Lower lobe of right lung (tissue), 2 donors: Measurements from ENCODE around the gene MAK. TPM values are rescaled to one million over a fixed set of nuclear protein-coding genes. Genes with fewer than 3 reads are reported as not detected.
"Not testable (repeated sequence)": the region's sequence is repeated elsewhere in the genome, so short reads cannot be mapped to it uniquely, and the experiment has no call there.

Source experiments
- ATAC-seq, 2 donors: fragments of 200-7000 bp; cut with Tn5 transposase; one replicate each; pipeline ENCODE4 v1.9.1; 2020 to 2022; ENCODE audit warnings: mild to moderate bottlenecking in 2 of 2, moderate library complexity in 2 of 2
- DNase-seq: peaks from one replicate; pipeline ENCODE4 v3.0.0-alpha.2; 2020
- H3K27ac ChIP-seq: fragments of 200-600 bp; one replicate; pipeline ENCODE4 v1.8.0; 2022
- H3K27me3 ChIP-seq: fragments of 200-600 bp; one replicate; pipeline ENCODE4 v1.8.0; 2022; ENCODE audit warnings: low read depth
- H3K36me3 ChIP-seq: fragments of 200-600 bp; one replicate; pipeline ENCODE4 v1.8.0; 2022; ENCODE audit warnings: mild to moderate bottlenecking
- H3K4me1 ChIP-seq: fragments of 200-600 bp; one replicate; pipeline ENCODE4 v1.8.0; 2022
- H3K4me3 ChIP-seq: fragments of 200-600 bp; one replicate; pipeline ENCODE4 v1.8.0; 2022; ENCODE audit warnings: mild to moderate bottlenecking
- H3K9me3 ChIP-seq: fragments of 200-600 bp; one replicate; pipeline ENCODE4 v1.8.0; 2022
- intact Hi-C: fragments of 100-400 bp; cut with DNase I; formaldehyde crosslinking; loops from one replicate; pipeline ENCODE4 v1.11.0; 2022
- total RNA-seq: library from RNA; stranded (reverse); fragmentation: NEBNext Ultra II Directional; extraction: Animal tissue kit (Norgen Biotek cat#: 25700); gene quantifications from one replicate; pipeline ENCODE4 v1.2.1, GENCODE V29; 2021
- TF ChIP-seq, protein P1 (sequence below): fragments of 200-600 bp; IDR thresholded peaks from one replicate; pipeline ENCODE4 v1.8.0; 2022; ENCODE audit warnings: antibody characterized with exemption, mild to moderate bottlenecking
- donor health status: DM: no; HTN: yes; CAD: no; lungs with severe emphysema.

The MAK gene
- total RNA-seq, 1 donor from 2014 or later = 1.3 TPM

- Histone ChIP-seq H3K9me3 (no peaks in the 10 kb centered on the region), H3K4me1 (peaks cover 8% of the 10 kb centered on the region), H3K27me3 (peaks cover 6% of the 10 kb centered on the region), H3K4me3 (no peak overlapping the region), H3K27ac (no peak overlapping the region), H3K36me3 (no peaks in the 10 kb centered on the region)
- TF ChIP-seq, protein P1, sequence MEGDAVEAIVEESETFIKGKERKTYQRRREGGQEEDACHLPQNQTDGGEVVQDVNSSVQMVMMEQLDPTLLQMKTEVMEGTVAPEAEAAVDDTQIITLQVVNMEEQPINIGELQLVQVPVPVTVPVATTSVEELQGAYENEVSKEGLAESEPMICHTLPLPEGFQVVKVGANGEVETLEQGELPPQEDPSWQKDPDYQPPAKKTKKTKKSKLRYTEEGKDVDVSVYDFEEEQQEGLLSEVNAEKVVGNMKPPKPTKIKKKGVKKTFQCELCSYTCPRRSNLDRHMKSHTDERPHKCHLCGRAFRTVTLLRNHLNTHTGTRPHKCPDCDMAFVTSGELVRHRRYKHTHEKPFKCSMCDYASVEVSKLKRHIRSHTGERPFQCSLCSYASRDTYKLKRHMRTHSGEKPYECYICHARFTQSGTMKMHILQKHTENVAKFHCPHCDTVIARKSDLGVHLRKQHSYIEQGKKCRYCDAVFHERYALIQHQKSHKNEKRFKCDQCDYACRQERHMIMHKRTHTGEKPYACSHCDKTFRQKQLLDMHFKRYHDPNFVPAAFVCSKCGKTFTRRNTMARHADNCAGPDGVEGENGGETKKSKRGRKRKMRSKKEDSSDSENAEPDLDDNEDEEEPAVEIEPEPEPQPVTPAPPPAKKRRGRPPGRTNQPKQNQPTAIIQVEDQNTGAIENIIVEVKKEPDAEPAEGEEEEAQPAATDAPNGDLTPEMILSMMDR = no peak
- ATAC-seq (no peak), DNase-seq (no peak)
- intact Hi-C loops = no loop called here
Measured at GRCh38 chr6:10834823-10835222, 3.5 kb downstream of the MAK start.

- TF ChIP-seq, protein P1 = no peak
- Histone ChIP-seq H3K4me3 (no peak overlapping the region), H3K27me3 (peaks cover 6% of the 10 kb centered on the region), H3K9me3 (no peaks in the 10 kb centered on the region), H3K27ac (no peak overlapping the region), H3K4me1 (no peaks in the 10 kb centered on the region), H3K36me3 (no peaks in the 10 kb centered on the region)
- ATAC-seq (no peak), DNase-seq (no peak)
- intact Hi-C loops = no loop called here
Measured at GRCh38 chr6:10831609-10832008, 6.7 kb downstream of the MAK start.

- intact Hi-C loops = no loop called here
- H3K9me3 ChIP-seq = no peaks in the 10 kb centered on the region
- no peak overlapping the region for H3K27ac ChIP-seq
- no peaks in the 10 kb centered on the region for H3K27me3 ChIP-seq
- no peaks in the 10 kb centered on the region for H3K36me3 ChIP-seq
- H3K4me1 ChIP-seq = no peaks in the 10 kb centered on the region
- TF ChIP-seq, protein P1 = no peak
- ATAC-seq = no peak
- no peak for DNase-seq
- no peak overlapping the region for H3K4me3 ChIP-seq
Measured at GRCh38 chr6:10824819-10825218, 13.5 kb downstream of the MAK start.

GRCh38 chr6:10824297-10824696 is 14.0 kb downstream of the MAK start:
- Histone ChIP-seq H3K27ac (no peak overlapping the region), H3K4me1 (no peaks in the 10 kb centered on the region), H3K27me3 (no peaks in the 10 kb centered on the region), H3K4me3 (no peak overlapping the region), H3K9me3 (no peaks in the 10 kb centered on the region), H3K36me3 (no peaks in the 10 kb centered on the region)
- ATAC-seq = no peak
- no peak for DNase-seq
- TF ChIP-seq, protein P1 = no peak
- intact Hi-C loops = no loop called here

- DNase-seq, intact Hi-C loops, H3K27me3 ChIP-seq, H3K27ac ChIP-seq, ATAC-seq, H3K4me1 ChIP-seq, H3K4me3 ChIP-seq, H3K9me3 ChIP-seq, H3K36me3 ChIP-seq: not testable (repeated sequence)
Measured at GRCh38 chr6:10814176-10814575, 24.2 kb downstream of the MAK start.

DNA sequence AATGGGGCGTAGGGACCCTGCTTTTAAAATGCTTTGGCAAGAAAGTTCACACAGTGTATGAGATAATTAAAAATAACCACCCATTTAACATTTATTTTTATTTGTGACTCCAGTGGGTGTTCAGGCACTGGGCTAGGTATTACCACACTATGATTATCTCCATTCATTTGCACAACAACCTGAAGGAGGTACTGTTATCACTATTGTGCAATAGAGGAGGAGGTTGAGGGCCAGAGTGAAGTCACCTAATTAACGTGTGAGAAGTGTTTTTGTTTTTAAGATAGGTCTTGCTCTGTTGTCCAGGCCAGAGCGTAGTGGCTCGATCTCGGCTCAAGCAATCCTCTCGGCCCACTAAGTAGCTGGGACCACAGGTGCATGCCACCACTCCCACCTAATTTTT is 29.2 kb downstream of the MAK start:
- TF ChIP-seq, protein P1 = no peak
- H3K4me1 ChIP-seq = no peaks in the 10 kb centered on the region
- H3K9me3 ChIP-seq = no peaks in the 10 kb centered on the region
- H3K27ac ChIP-seq = no peak overlapping the region
- DNase-seq (no peak), ATAC-seq (no peak)
- H3K27me3 ChIP-seq = no peaks in the 10 kb centered on the region
- no peaks in the 10 kb centered on the region for H3K36me3 ChIP-seq
- intact Hi-C loops = no loop called here
- H3K4me3 ChIP-seq = no peak overlapping the region
